Left cardiac atrium (tissue), 4 donors: ENCODE data around the gene CHCHD1. TPM values are rescaled to one million over a fixed set of nuclear protein-coding genes. Genes with fewer than 3 reads are reported as not detected.

Experiments
- ATAC-seq, 2 donors: fragments of 200-7000 bp; cut with Tn5 transposase; one replicate each; pipeline ENCODE4 v1.9.1; 2020; ENCODE audit warnings: mild to moderate bottlenecking in 2 of 2, moderate library complexity in 2 of 2
- DNase-seq: peaks from one replicate; pipeline ENCODE4 v3.0.0-alpha.2; 2020
- intact Hi-C, 2 donors: fragments of 100-400 bp; cut with DNase I; formaldehyde crosslinking; loops; one replicate each; pipeline versions ENCODE4 v1.14.1 to v1.15.1; 2022 to 2023
- total RNA-seq, 2 donors: library from RNA; stranded (reverse); fragmentation: NEBNext Ultra II Directional; extraction: Animal tissue kit (Norgen Biotek cat#: 25700); gene quantifications; one replicate each; pipeline ENCODE4 v1.2.1, GENCODE V29; 2021
- donor health status: DM: no; HTN: yes; CAD: no.
- donor health status: DM: no; HTN: yes; CAD: no; lungs with severe emphysema.
- donor health status: DM: yes; HTN: yes; CAD: no.
- donor health status: Dilated cardiomyopathy.

Gene CHCHD1
- total RNA-seq, 2 donors from 2014 or later = 21.7 to 24.7 TPM

DNA sequence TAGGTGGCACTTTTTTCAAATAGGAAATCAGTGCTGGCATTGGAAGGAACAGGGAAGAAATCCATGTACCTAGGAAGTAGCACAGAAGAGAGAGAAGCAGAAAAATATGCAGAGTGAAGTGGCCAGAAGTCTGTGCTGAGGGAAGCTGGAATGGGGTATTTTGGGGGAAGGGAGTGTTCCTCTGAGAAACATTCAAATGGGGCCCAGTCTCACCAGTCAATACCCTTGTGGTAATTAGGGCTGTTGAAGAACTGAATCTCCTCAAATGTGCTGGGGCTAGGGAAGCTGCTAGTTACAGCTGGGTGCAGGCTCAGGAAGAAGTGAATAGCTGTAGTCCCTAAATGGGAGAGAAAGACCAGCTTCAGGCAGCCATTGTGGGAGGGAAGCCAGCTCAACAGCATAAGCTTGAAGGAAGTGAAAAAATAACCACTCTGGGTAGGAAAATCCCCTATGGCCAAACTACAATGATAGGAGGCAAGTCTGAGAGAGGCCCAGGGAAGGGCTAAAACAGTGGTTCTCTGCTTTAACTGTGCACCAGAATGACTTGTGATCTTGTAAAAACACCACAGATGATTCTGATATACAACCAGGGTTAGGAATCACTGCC lies 21.9 kb downstream of the CHCHD1 start:
- DNase-seq (no peak), ATAC-seq (no peak)
- intact Hi-C loops = no loop called here

DNA sequence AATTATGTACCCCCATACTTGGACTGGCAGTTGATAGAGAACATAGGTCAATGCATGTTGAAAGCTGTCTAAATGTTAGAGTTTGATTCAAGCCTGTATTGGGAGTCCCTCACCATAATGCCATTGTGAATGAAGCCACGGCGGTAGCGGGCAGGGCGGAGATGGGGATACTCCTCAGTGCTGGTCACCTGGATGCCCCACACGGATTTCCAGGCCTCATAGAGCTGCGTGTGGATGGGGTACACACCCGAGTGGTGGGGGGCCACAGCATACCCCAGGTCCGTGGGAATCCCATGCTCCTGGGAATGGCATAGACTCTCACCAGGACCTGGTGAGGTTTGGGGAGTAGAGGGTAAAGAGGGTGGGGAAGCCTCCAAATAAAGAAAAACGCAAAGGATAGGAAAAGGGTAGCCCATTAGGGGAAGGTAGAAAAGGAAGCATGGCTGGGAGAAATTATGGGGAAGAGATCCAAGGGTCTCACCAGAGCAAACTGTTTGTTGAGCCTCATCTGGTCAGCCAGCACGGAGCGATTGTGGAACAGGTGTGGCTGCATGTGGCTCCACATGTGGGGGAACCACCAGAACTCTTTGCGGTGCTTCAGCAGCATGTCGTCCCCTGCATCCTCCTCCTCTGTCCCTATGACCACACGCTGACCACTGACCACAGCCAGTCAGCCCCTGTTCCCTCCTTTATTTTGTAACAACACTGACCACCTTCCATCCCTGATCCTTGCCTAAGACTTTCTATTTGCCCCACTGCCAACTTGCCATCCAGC lies 24.5 kb downstream of the CHCHD1 start:
- intact Hi-C loops = no loop called here
- no peak for DNase-seq
- no peak for ATAC-seq

- ATAC-seq = no peak
- no peak for DNase-seq
- intact Hi-C loops = no loop called here
Observed at GRCh38 chr10:73807471-73807870, 25.6 kb downstream of the CHCHD1 start.

GRCh38 chr10:73808021-73808815 lies 26.4 kb downstream of the CHCHD1 start:
- no peak for DNase-seq
- ATAC-seq = no peak
- intact Hi-C loops = no loop called here

DNA sequence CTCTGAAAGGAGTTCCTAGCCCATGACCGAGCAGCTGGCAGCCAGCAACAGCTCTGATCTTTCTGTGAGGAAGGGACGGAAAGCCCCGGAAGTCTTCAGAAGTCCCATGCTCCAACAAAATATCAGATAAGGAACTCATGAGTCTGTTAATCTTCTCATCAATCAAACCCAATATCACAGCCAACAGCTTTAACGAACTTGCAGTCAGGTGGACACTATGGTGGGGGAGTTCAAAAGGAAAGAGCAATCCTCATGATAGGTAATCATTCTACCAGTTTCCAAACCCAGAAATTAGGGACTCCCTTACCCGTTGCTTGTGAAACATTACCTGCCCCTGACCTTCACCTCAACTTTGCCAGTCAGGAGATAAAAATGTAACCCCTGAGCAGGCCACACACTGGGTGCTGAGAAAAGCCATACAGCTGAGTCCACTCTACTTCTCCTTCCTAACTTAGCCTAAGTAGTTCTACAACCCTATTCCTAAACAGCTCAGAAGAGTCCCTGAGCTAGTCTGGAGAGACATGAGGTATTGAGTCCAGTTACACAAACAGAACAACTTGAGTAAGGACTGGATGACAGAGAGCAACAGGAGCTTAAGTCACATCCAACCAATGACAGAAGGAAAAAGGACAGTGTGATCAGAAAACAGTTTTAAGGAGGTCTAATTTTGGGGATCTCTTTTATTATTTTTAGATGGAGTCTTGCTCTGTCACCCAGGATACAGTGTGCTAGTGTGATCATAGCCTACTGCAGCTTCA lies 27.4 kb downstream of the CHCHD1 start:
- intact Hi-C loops = no loop called here
- DNase-seq (no peak), ATAC-seq (no peak)

DNA sequence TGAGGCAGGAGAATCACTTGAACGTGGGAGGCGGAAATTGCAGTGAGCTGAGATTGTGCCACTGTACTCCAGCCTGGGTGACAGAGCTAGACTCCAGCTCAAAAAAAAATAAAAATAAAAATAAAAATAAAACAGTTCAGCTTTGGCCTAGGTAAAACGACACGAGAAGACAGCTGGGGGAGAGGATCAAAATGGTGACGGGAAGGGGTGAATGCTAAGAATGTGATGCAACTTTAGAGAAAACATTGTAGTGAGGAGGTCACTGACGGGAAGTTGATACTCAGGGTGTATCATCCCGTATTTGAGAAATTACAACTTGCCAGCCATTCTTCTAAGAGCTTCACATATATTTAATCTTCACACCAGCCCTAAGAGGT lies 28.5 kb downstream of the CHCHD1 start:
- intact Hi-C loops = no loop called here
- ATAC-seq = no peak
- no peak for DNase-seq

GRCh38 chr10:73810735-73811465 lies 29.1 kb downstream of the CHCHD1 start:
- ATAC-seq (peak; percentile 31 to 41), DNase-seq (peak; percentile 59)
- intact Hi-C loops = no loop called here

- ATAC-seq = no peak
- intact Hi-C loops = no loop called here
- DNase-seq = no peak
Observed at GRCh38 chr10:73812657-73813056, 30.8 kb downstream of the CHCHD1 start.

DNA sequence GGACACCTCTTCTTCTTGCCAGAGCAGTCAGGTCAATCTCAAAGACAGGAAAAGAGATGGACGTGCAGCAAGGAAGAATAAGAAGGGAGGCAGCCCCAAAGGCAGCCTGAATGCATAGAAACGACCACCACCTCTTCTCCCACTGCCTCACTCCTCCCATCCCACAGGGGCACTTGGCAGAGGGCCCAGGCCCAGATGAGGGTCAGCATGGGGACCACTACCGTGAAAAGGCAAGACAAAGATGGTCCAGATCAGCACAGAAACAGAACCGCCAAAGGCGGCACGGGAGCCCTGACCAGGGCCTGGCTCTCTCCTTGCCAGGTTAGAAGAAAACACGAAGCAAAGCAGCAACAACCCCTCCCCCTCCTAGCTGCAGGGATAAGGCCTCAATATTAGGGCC lies 31.5 kb downstream of the CHCHD1 start:
- DNase-seq (no peak), ATAC-seq (no peak)
- intact Hi-C loops = no loop called here

DNA sequence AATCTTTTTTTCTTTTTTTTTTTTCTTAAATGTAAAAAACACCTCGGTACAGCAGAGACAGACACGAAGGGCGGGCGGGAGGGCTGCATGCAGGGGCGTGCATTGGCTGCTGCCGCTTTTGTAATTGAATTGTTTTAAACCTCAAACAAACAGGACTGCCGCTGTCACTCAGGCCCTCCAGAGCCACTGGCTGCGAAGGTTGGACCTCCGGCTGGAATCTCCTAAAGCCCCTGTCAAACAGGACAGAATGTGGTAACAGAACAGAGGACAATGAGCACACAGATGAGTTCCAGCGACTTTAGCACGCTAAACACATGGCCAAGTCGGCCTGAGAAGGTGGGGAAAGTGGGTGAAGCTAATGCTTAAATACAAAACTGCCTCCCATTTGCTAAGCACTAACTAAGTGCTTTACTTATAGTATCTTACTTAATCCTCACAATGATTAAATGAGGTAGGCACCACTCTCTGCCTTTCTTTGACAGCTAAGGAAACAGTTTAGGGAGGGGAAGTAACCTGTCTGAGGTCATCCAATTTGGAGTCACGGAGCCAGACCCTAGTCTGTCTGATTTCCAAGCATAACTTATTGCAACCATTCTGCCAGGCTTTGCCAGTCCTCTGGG lies 32.5 kb downstream of the CHCHD1 start:
- ATAC-seq (no peak), DNase-seq (no peak)
- intact Hi-C loops = no loop called here

DNA sequence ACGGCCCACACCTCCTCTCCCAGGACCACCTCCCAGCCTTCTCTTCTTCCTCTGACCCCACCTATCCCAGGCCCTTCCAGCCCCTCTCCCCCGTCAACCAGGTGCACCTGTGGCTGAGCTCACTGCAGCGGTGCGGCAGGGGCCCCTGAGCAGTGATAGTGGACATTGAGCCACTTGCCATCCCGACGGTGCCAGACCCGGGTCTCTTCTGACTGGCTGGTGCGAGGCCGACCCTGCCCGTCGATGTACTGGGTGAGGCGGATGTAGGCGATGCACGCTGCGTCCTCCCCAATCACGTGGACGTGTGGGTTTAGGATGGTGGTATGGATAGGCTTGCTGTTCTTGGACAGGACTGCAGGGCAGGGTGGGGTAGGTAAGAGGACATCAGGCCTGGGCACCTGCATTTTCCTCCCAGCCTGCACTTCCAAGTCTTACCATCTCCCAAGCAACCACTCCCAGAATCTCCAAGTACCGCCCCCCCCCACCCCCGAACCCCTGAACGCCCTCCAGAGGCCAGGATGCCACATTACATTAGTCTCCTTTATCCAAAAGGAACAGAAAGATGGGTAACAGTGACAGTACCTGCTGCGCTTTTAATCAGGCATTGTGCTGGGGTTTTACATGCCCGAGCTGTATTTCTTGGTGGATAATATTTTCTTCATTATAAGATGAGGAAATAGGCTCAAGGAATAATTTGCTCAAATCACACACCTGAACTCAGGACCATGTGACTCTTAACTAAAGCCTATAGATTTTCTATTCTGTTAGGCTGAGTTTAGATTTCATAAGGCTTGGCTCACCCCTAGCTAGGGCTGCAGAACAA lies 33.3 kb downstream of the CHCHD1 start:
- intact Hi-C loops = no loop called here
- ATAC-seq = no peak
- DNase-seq = no peak

DNA sequence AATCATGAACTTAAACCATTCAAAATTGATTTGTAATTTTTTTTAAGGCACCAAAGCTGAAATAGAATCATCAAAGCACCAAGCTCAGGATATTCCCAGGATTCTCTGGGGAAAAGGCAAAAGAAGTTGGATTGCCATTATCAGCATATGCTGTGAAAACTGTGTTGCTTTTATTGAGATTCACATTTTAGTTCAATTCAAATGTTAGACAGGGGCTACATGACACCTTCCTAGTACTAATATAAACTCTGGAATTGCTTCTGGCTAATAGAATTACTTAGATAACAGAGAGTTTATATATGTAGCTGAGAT lies 33.8 kb downstream of the CHCHD1 start:
- ATAC-seq (no peak), DNase-seq (no peak)
- intact Hi-C loops = no loop called here

- DNase-seq (no peak), ATAC-seq (peak in 1 of 2 donors; percentile 18)
- intact Hi-C loops = no loop called here
Observed at GRCh38 chr10:73816917-73817729, 35.3 kb downstream of the CHCHD1 start.

- ATAC-seq (no peak), DNase-seq (no peak)
- intact Hi-C loops = no loop called here
Observed at GRCh38 chr10:73817826-73818225, 36.0 kb downstream of the CHCHD1 start.

GRCh38 chr10:73818402-73818801 lies 36.6 kb downstream of the CHCHD1 start:
- DNase-seq = no peak
- intact Hi-C loops = no loop called here
- ATAC-seq = no peak

GRCh38 chr10:73819081-73819480 lies 37.2 kb downstream of the CHCHD1 start:
- intact Hi-C loops = no loop called here
- no peak for ATAC-seq
- no peak for DNase-seq

DNA sequence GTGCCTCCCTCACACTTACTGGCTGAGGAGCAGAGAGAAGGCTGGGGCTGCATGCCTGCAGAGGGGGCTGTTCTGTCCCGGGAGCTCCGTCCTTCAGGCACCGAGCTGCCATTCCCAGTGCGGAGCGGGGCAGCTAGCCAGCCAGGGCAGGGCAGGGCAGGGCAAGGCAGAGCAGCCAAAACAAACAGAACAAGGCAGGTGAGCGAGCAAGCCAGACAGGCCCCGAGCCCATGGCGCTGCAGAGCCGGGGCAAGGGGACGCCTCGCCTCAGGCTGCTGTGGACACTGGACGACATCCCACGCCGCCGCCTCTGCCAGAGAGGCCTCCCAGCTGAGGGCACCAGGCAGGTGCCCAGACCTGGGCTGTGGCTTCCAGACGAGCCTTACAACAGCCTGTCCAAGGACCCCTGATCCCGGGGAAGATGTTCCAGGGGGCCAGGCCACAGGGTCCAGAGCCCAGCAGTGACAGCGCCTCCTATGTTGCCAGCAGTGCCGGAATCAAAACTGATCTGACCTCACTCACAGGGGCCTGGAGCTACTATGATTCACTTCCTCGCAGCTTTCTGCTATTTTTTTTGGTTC lies 37.8 kb downstream of the CHCHD1 start:
- no peak for DNase-seq
- intact Hi-C loops = no loop called here
- peak; percentile 42 to 50 for ATAC-seq
